Mucosa of stomach (tissue), 1 donor: ENCODE data around the gene ELL3.
"Not testable (repeated sequence)": the region's sequence is repeated elsewhere in the genome, so short reads cannot be mapped to it uniquely, and the experiment has no call there.

Experiments
- H3K27me3 ChIP-seq: one replicate; pipeline ENCODE4 v1.7.0; 2013; ENCODE audit warnings: mild to moderate bottlenecking, low read length; ENCODE audit not compliant: control insufficient read depth, insufficient read depth
- H3K36me3 ChIP-seq: one replicate; pipeline ENCODE4 v1.7.0; 2013; ENCODE audit warnings: low read length; ENCODE audit not compliant: control insufficient read depth, insufficient read depth
- H3K4me1 ChIP-seq: one replicate; pipeline ENCODE4 v1.7.0; 2013; ENCODE audit warnings: mild to moderate bottlenecking, low read length; ENCODE audit not compliant: control insufficient read depth, insufficient read depth
- H3K4me3 ChIP-seq: one replicate; pipeline ENCODE4 v1.7.0; 2013; ENCODE audit warnings: low read length
- H3K9ac ChIP-seq: one replicate; pipeline ENCODE4 v1.7.0; 2013; ENCODE audit warnings: mild to moderate bottlenecking, low read length, moderate library complexity
- H3K9me3 ChIP-seq: one replicate; pipeline ENCODE4 v1.7.0; 2013; ENCODE audit warnings: mild to moderate bottlenecking, low read length, moderate library complexity; ENCODE audit not compliant: control insufficient read depth
- donor health status: Pancreatic carcinoma.

Gene ELL3

GRCh38 chr15:43776718-43777266, at the start of gene ELL3:
TSS of gene ELL3 (minus strand) at chr15:43776966. CDS start at chr15:43776901, 65 bp downstream.
- peaks cover 10% of the 10 kb centered on the region for H3K4me1 ChIP-seq
- H3K36me3 ChIP-seq, result peaks cover 6% of the 10 kb centered on the region
- no peaks in the 10 kb centered on the region for H3K9me3 ChIP-seq
- H3K4me3 ChIP-seq, result peak within 1 kb of the TSS; percentile 91
- H3K27me3 ChIP-seq, result no peaks in the 10 kb centered on the region
- H3K9ac ChIP-seq, result peak within 1 kb of the TSS; percentile 84

GRCh38 chr15:43826029-43826507, 49.3 kb upstream of the ELL3 start:
- Histone ChIP-seq H3K36me3 (no peaks in the 10 kb centered on the region), H3K4me3 (no peak overlapping the region), H3K4me1 (peaks cover 15% of the 10 kb centered on the region), H3K9me3 (no peaks in the 10 kb centered on the region), H3K27me3 (no peaks in the 10 kb centered on the region), H3K9ac (peak overlapping the region; percentile 63)

GRCh38 chr15:43825305-43825704, 48.5 kb upstream of the ELL3 start:
- H3K27me3 ChIP-seq, H3K9me3 ChIP-seq, H3K36me3 ChIP-seq, H3K4me3 ChIP-seq, H3K9ac ChIP-seq: not testable (repeated sequence)
- H3K4me1 ChIP-seq, result peaks cover 15% of the 10 kb centered on the region

- H3K36me3 ChIP-seq, result no peaks in the 10 kb centered on the region
- H3K4me1 ChIP-seq, result peaks cover 15% of the 10 kb centered on the region
- peak within 1 kb of the TSS; percentile 99 for H3K9ac ChIP-seq
Observed at GRCh38 chr15:43824302-43825246, 47.8 kb upstream of the ELL3 start, which contains the start of gene MFAP1. TSS of gene MFAP1 (minus strand) at chr15:43824690. CDS start at chr15:43824569, 121 bp downstream.

GRCh38 chr15:43821505-43821904, 44.7 kb upstream of the ELL3 start:
- Histone ChIP-seq H3K4me1 (peaks cover 13% of the 10 kb centered on the region), H3K4me3 (no peak overlapping the region)

More at GRCh38 chr15:43824302-43825246, 47.8 kb upstream of the ELL3 start, which contains the start of gene MFAP1:
- Histone ChIP-seq H3K27me3 (no peaks in the 10 kb centered on the region), H3K9me3 (no peaks in the 10 kb centered on the region), H3K4me3 (peak within 1 kb of the TSS; percentile 99)

GRCh38 chr15:43815064-43815463, 38.3 kb upstream of the ELL3 start:
- H3K4me1 ChIP-seq, H3K27me3 ChIP-seq, H3K9me3 ChIP-seq, H3K36me3 ChIP-seq, H3K9ac ChIP-seq, H3K4me3 ChIP-seq: not testable (repeated sequence)

More at GRCh38 chr15:43821505-43821904, 44.7 kb upstream of the ELL3 start:
- no peaks in the 10 kb centered on the region for H3K9me3 ChIP-seq
- H3K9ac ChIP-seq, result no peak overlapping the region
- peaks cover 4% of the 10 kb centered on the region for H3K36me3 ChIP-seq
- H3K27me3 ChIP-seq, result no peaks in the 10 kb centered on the region

- Histone ChIP-seq H3K9me3 (no peaks in the 10 kb centered on the region), H3K27me3 (no peaks in the 10 kb centered on the region), H3K9ac (no peak overlapping the region), H3K4me3 (no peak overlapping the region), H3K4me1 (no peaks in the 10 kb centered on the region), H3K36me3 (peaks cover 8% of the 10 kb centered on the region)
Observed at GRCh38 chr15:43808960-43809678, 32.4 kb upstream of the ELL3 start.

GRCh38 chr15:43808435-43808950, 31.7 kb upstream of the ELL3 start:
- Histone ChIP-seq H3K4me1 (no peaks in the 10 kb centered on the region), H3K27me3 (no peaks in the 10 kb centered on the region), H3K9me3 (no peaks in the 10 kb centered on the region), H3K9ac (no peak overlapping the region), H3K36me3 (peaks cover 8% of the 10 kb centered on the region), H3K4me3 (no peak overlapping the region)

- not testable (repeated sequence) for H3K4me3 ChIP-seq, H3K27me3 ChIP-seq, H3K9me3 ChIP-seq, H3K36me3 ChIP-seq, H3K9ac ChIP-seq
- peaks cover 38% of the 10 kb centered on the region for H3K4me1 ChIP-seq
Observed at GRCh38 chr15:43802676-43803075, 25.9 kb upstream of the ELL3 start.

GRCh38 chr15:43800286-43801141, 23.7 kb upstream of the ELL3 start, which contains the start of gene HYPK:
TSS of gene HYPK (plus strand) at chr15:43800599. CDS start at chr15:43800623, 24 bp downstream.
- H3K4me3 ChIP-seq, result peak within 1 kb of the TSS; percentile 95
- H3K36me3 ChIP-seq, result peaks cover 5% of the 10 kb centered on the region
- no peaks in the 10 kb centered on the region for H3K27me3 ChIP-seq
- H3K9ac ChIP-seq, result peak within 1 kb of the TSS; percentile 91
- no peaks in the 10 kb centered on the region for H3K9me3 ChIP-seq
- H3K4me1 ChIP-seq, result peaks cover 42% of the 10 kb centered on the region

GRCh38 chr15:43799945-43800285, 23.1 kb upstream of the ELL3 start, which contains the start of gene SERINC4:
TSS of gene SERINC4 (minus strand) at chr15:43800220. CDS start at chr15:43799986, 234 bp downstream.
- H3K9me3 ChIP-seq, result no peaks in the 10 kb centered on the region
- peaks cover 48% of the 10 kb centered on the region for H3K4me1 ChIP-seq
- H3K9ac ChIP-seq, result peak within 1 kb of the TSS; percentile 91
- peaks cover 10% of the 10 kb centered on the region for H3K36me3 ChIP-seq
- no peaks in the 10 kb centered on the region for H3K27me3 ChIP-seq
- H3K4me3 ChIP-seq, result peak within 1 kb of the TSS; percentile 95
